GM21786 (cell line): ENCODE results near the gene MFSD6.

Experiments used
- ATAC-seq: cut with Tn5 transposase; IDR thresholded peaks from one replicate; pipeline ENCODE4 v1.9.1; 2021; ENCODE audit not compliant: unreplicated experiment

Gene MFSD6

DNA sequence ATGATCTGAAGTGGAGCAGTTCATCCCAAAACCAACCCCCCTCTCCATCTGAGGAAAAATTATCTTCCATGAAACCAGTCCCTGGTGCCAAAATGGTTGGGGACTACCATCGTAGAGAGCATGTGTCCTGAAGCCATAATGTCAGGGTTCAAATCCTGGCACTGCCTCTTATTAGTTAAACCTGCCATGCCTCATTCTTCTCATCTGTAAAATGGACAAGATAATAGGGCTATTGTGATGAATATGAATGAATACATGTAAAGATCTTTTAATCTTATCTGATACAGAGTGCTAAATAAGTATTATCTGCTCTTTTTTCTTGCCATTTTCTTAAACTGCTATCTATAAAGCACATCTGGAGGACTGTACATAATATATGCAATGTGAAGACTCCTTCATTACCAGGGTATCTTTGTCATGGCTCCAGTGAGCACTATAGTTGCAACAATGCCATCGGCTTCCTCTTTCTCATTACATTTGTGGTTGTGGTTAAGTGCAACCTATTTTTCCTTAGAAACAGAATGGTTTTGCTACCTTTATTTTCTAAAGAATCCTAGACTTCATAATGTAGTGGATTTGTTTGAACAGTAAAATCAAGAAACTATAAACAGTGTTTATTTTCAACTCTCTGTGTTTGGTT is 27.0 kb downstream of the MFSD6 start:
- ATAC-seq = no peak

GRCh38 chr2:190436557-190436956 is 28.4 kb downstream of the MFSD6 start:
- ATAC-seq = no peak

- no peak for ATAC-seq
Observed at GRCh38 chr2:190440113-190440512, 32.0 kb downstream of the MFSD6 start.

GRCh38 chr2:190441564-190441963 is 33.4 kb downstream of the MFSD6 start:
- no peak for ATAC-seq

DNA sequence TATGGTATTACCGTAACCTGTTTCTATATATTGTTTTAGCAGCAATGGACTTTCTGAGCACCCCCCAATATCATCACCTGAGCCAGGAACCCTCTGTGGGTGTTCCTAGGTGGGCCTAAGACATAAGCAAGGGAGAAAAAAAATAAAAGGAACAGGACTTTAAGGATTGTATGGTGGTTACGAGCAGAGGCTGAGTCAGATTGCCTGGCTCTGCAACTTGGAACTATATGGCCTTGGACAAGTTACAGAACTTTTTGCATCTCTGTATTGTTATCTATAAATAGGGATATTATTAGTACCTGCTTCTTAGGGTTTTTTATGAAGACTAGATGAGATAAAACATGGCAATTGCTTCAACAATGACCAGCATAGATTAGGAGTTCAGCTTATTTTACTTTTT is 34.9 kb downstream of the MFSD6 start:
- ATAC-seq = no peak

- no peak for ATAC-seq
Observed at GRCh38 chr2:190443778-190444481, 35.8 kb downstream of the MFSD6 start.

GRCh38 chr2:190444976-190445375 is 36.8 kb downstream of the MFSD6 start:
- no peak for ATAC-seq

- ATAC-seq = no peak
Observed at GRCh38 chr2:190446193-190446592, 38.0 kb downstream of the MFSD6 start.

- ATAC-seq = no peak
Observed at GRCh38 chr2:190446750-190447516, 38.8 kb downstream of the MFSD6 start.

GRCh38 chr2:190447766-190448165 is 39.6 kb downstream of the MFSD6 start:
- ATAC-seq = no peak

DNA sequence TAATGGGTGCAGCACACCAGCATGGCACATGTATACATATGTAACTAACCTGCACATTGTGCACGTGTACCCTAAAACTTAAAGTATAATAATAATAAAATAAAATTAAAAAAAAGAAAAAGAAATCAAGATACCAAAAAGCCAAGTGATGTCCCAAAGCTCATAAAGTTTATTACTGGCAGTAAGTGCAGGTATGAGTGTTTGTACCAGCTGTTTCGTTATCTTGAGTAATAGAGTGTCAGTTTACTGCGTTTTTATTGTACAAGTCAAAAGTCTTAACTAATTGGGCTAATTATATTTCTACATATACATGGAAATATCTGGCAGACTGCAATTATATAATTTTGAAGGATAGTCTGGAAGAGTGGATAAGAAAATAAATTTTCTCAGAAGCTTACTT is 41.8 kb downstream of the MFSD6 start:
- no peak for ATAC-seq

DNA sequence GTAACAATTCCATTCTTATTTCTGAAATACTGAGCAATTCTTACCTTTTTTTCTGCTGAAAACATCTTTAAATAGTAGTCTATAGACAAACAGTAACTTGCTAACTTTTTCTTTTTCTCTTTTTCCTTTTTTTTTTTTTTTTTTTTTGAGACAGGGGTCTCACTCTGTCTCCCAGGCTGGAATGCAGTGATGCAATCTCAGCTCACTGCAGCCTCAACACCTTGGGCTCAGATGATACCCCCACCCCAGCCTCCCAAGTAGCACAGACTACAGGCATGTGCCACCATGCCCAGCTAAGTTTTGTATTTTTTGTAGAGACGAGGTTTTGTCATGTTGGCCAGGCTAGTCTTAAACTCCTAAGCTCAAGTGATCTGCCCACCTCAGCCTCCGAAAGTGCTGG is 42.2 kb downstream of the MFSD6 start:
- no peak for ATAC-seq

- no peak for ATAC-seq
Observed at GRCh38 chr2:190451561-190452176, 43.5 kb downstream of the MFSD6 start.

- no peak for ATAC-seq
Observed at GRCh38 chr2:190452433-190452832, 44.3 kb downstream of the MFSD6 start.

- ATAC-seq = no peak
Observed at GRCh38 chr2:190454795-190455194, 46.6 kb downstream of the MFSD6 start.

DNA sequence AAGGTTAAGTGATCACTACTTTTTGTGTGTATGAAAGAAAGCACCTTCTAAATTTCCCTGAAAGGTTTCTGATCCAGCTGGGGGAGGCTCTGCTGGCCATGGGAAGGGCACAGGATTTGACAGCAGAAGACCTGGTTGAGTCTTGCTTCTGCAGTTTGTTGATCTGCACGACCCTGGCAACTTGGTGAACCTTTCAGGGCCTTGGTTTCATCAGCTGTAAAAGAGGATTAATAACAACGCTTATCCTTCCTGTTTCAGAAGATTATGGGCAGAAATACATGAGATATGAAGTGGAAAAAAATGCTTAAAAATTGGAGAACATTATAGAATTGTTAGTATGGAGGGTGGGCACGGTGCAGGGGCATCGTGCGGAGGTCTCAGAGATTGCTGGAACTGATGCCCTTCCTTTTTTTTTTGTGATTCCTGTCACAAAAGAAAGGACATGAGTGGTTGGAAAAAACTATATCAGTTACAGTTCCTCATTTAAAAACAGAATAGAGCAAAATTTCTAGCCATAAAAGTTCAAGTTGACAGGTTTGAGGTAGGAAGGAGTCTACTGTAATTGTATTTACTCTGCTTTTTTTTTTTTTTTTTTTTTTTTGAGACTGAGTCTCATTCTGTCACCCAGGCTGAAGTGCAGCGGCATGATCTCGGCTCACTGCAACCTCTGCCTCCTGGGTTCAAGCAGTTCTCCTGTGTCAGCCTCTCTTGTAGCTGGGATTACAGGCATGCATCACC is 47.4 kb downstream of the MFSD6 start:
- no peak for ATAC-seq

DNA sequence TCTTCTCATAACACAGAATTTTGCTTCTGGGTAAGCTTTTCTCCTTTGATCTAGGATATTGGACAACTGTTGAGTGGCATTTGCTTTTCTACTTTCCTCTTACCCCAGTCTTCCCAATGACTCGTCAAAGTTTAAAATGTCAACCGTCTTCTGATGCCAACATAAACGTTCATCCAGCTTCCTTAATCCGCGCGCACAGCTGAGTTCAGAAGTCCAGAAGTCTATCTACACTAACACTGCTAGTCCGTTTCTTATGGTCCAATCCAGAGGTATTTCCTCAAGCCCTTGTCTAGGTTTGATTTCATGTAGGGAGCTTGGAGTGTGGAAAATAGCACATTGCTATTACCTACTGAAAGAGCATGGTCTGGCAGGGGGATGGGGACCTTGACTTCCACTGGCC is 48.7 kb downstream of the MFSD6 start:
- no peak for ATAC-seq

- ATAC-seq = no peak
Observed at GRCh38 chr2:190457256-190457655, 49.1 kb downstream of the MFSD6 start.

- ATAC-seq = no peak
Observed at GRCh38 chr2:190458352-190459107, 50.4 kb downstream of the MFSD6 start.

- ATAC-seq = no peak
Observed at GRCh38 chr2:190459881-190460280, 51.7 kb downstream of the MFSD6 start.
